HEK293 (cell line): ENCODE results near the gene DBN1.
A peak's percentile ranks its signal among the peaks of the same experiment; 100 is the strongest.

Source experiments
- CTCF ChIP-seq: fragments of 450-650 bp; formaldehyde crosslinking; IDR thresholded peaks from 2 replicates; pipeline ENCODE4 v1.5.1; 2016; ENCODE audit warnings: missing biosample characterization, missing genetic modification characterization
- IKZF3 ChIP-seq: fragments of 450-650 bp; IDR thresholded peaks from 2 replicates; pipeline ENCODE4 v1.5.0; 2018; ENCODE audit warnings: missing biosample characterization, mild to moderate bottlenecking, missing genetic modification characterization, moderate library complexity
- RBAK ChIP-seq: fragments of 450-650 bp; formaldehyde crosslinking; IDR thresholded peaks from 2 replicates; pipeline ENCODE4 v1.5.1; 2016; ENCODE audit warnings: missing biosample characterization, missing genetic modification characterization
- SETDB1 ChIP-seq: IDR thresholded peaks from one replicate; pipeline ENCODE4 v1.6.1; 2017; ENCODE audit warnings: mild to moderate bottlenecking, low read length, moderate library complexity, mixed read lengths; ENCODE audit not compliant: insufficient read length
- ZBTB11 ChIP-seq: fragments of 450-650 bp; formaldehyde crosslinking; conservative IDR thresholded peaks from 2 replicates; pipeline ENCODE4 v1.5.1; 2016; ENCODE audit warnings: low read depth, missing biosample characterization, missing genetic modification characterization
- ZNF211 ChIP-seq: fragments of 450-650 bp; formaldehyde crosslinking; IDR thresholded peaks from 2 replicates; pipeline ENCODE4 v1.5.1; 2016; ENCODE audit warnings: low read depth, missing biosample characterization, missing genetic modification characterization
- ZNF776 ChIP-seq: fragments of 450-650 bp; formaldehyde crosslinking; IDR thresholded peaks from 2 replicates; pipeline ENCODE4 v1.5.0; 2017; ENCODE audit warnings: missing biosample characterization, missing genetic modification characterization, borderline replicate concordance
- ZSCAN18 ChIP-seq: fragments of 450-650 bp; formaldehyde crosslinking; IDR thresholded peaks from 2 replicates; pipeline ENCODE4 v1.5.1; 2016; ENCODE audit warnings: missing biosample characterization, missing genetic modification characterization

- TF ChIP-seq CTCF (tag by site-specific recombination): 0 out of 2 replicates have a peak, but pooled peaks have one; percentile 51
- no peak for TF ChIP-seq SETDB1
- no peak for TF ChIP-seq RBAK (tag by site-specific recombination)
- no peak for TF ChIP-seq ZNF776 (tag by site-specific recombination)
- no peak for TF ChIP-seq ZNF211 (tag by site-specific recombination)
- TF ChIP-seq ZBTB11 (tag by site-specific recombination): no peak
- no peak for TF ChIP-seq ZSCAN18 (tag by site-specific recombination)
- TF ChIP-seq IKZF3: no peak; the same call in none of the 2 replicates
Measured at GRCh38 chr5:177496070-177496726, 22.8 kb upstream of the DBN1 start.
